Endodermal cell (in vitro differentiated cells): ENCODE data around the gene GIMAP5. TPM values are rescaled to one million over a fixed set of nuclear protein-coding genes. Genes with fewer than 3 reads are reported as not detected.

ENCODE experiments used
- DNase-seq: peaks from one replicate; pipeline ENCODE4 v3.0.0-alpha.2; 2017
- H3K27ac ChIP-seq: 2 replicates; pipeline ENCODE4 v1.5.1; 2013; ENCODE audit warnings: mild to moderate bottlenecking, low read depth, low read length, moderate library complexity
- H3K27me3 ChIP-seq: 2 replicates; pipeline ENCODE4 v1.6.1; 2013; ENCODE audit warnings: mild to moderate bottlenecking, low read length, moderate library complexity; ENCODE audit not compliant: insufficient read depth, control insufficient read depth, poor library complexity, severe bottlenecking
- H3K36me3 ChIP-seq: 2 replicates; pipeline ENCODE4 v1.7.0; 2013; ENCODE audit warnings: mild to moderate bottlenecking, low read length, moderate library complexity; ENCODE audit not compliant: control insufficient read depth, insufficient read depth
- H3K4me1 ChIP-seq: one replicate; pipeline ENCODE4 v1.7.0; 2013; ENCODE audit warnings: low read length; ENCODE audit not compliant: control insufficient read depth, insufficient read depth
- H3K4me3 ChIP-seq: 2 replicates; pipeline ENCODE4 v1.5.1; 2013; ENCODE audit warnings: mild to moderate bottlenecking, low read length, moderate library complexity
- H3K9ac ChIP-seq: 2 replicates; pipeline ENCODE4 v1.6.1; 2013; ENCODE audit warnings: mild to moderate bottlenecking, low read length, moderate library complexity; ENCODE audit not compliant: poor library complexity, severe bottlenecking; ENCODE audit errors: extremely low read depth
- H3K9me3 ChIP-seq: 2 replicates; pipeline ENCODE4 v1.6.1; 2013; ENCODE audit warnings: mild to moderate bottlenecking, low read length, moderate library complexity; ENCODE audit not compliant: control insufficient read depth
- H3K27ac Mint-ChIP-seq: 2 replicates; pipeline ENCODE4 v1.8.0; 2020; ENCODE audit warnings: mixed read lengths
- H3K27me3 Mint-ChIP-seq: 2 replicates; pipeline ENCODE4 v1.8.0; 2021; ENCODE audit warnings: mild to moderate bottlenecking, mixed read lengths; ENCODE audit not compliant: insufficient read depth
- H3K36me3 Mint-ChIP-seq: 2 replicates; pipeline ENCODE4 v1.8.0; 2020; ENCODE audit warnings: low read depth, mixed read lengths
- H3K4me1 Mint-ChIP-seq: 2 replicates; pipeline ENCODE4 v1.8.0; 2020; ENCODE audit warnings: mixed read lengths
- H3K4me3 Mint-ChIP-seq: 2 replicates; pipeline ENCODE4 v1.8.0; 2020; ENCODE audit warnings: mild to moderate bottlenecking, moderate library complexity, mixed read lengths
- H3K9me3 Mint-ChIP-seq: 2 replicates; pipeline ENCODE4 v1.8.0; 2020; ENCODE audit warnings: mild to moderate bottlenecking, mixed read lengths
- WGBS, 2 experiments: methylation state at CpG; one replicate each; pipeline versions ENCODE4 v1.1.5 to v1.1.7; 2013; ENCODE audit warnings: missing lambda C conversion rate in 2 of 2, mixed read lengths in 1 of 2; ENCODE audit not compliant: insufficient coverage in 1 of 2, insufficient read length in 1 of 2; 5-methylcytosine and 5-hydroxymethylcytosine counted together
- total RNA-seq, 2 donors: library from RNA; stranded (reverse); fragmentation: NEBNext Ultra II Directional in 1 of 2; extraction: Animal tissue kit (Norgen Biotek cat#: 25700) in 1 of 2; gene quantifications; 2 replicates in 1 of 2; 3 replicates in 1 of 2; pipeline ENCODE4 v1.2.1, GENCODE V29; 2021
- TF ChIP-seq, protein P1 (sequence below): fragments of 200-600 bp; sonication (generic); conservative IDR thresholded peaks from 2 replicates; pipeline ENCODE4 v1.5.0; 2021; ENCODE audit warnings: antibody characterized with exemption, mild to moderate bottlenecking

GIMAP5 gene
- total RNA-seq, 2 donors from 2014 or later = not detected

DNA sequence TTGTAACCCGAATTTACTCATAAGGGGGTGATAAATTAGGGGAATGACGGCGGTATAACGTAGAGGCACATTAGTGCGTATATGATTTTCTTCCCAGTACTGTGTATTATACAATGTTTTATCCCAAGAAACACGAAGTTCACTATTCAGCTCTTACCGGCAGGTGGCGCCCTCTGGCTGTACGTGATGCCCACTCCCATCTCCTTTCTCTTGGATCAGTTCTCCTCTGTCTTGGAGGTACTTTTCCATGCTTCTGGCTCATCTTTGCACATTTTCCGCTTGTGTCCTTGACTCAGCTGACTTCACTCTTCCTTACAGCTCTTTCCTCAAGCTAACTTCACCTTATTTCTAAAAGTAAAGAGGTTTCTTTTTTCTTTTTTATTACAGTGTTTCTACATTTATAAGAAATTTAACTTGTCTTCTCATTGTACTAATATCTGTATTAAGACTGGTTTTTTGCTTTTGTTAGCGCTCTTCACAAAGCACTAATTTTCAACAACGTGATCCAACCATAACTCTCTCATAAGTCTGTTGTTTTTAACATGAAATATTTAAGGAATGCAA is 41.6 kb downstream of the GIMAP5 start:
- Histone ChIP-seq H3K27me3 (peaks cover 14% of the 10 kb centered on the region), H3K36me3 (no peaks in the 10 kb centered on the region), H3K4me1 (no peaks in the 10 kb centered on the region), H3K9me3 (no peaks in the 10 kb centered on the region), H3K4me3 (no peak overlapping the region), H3K27ac (no peak overlapping the region), H3K9ac (no peak overlapping the region)
- no peaks in the 10 kb centered on the region for H3K4me1 Mint-ChIP-seq
- peaks cover 29% of the 10 kb centered on the region for H3K27me3 Mint-ChIP-seq
- 0 to 14% methylated on average over 3 to 12 of the region's 12 CpGs for WGBS, 2 experiments
- H3K36me3 Mint-ChIP-seq = no peaks in the 10 kb centered on the region
- H3K27ac Mint-ChIP-seq = no peak overlapping the region
- H3K4me3 Mint-ChIP-seq = no peak overlapping the region
- TF ChIP-seq, protein P1, sequence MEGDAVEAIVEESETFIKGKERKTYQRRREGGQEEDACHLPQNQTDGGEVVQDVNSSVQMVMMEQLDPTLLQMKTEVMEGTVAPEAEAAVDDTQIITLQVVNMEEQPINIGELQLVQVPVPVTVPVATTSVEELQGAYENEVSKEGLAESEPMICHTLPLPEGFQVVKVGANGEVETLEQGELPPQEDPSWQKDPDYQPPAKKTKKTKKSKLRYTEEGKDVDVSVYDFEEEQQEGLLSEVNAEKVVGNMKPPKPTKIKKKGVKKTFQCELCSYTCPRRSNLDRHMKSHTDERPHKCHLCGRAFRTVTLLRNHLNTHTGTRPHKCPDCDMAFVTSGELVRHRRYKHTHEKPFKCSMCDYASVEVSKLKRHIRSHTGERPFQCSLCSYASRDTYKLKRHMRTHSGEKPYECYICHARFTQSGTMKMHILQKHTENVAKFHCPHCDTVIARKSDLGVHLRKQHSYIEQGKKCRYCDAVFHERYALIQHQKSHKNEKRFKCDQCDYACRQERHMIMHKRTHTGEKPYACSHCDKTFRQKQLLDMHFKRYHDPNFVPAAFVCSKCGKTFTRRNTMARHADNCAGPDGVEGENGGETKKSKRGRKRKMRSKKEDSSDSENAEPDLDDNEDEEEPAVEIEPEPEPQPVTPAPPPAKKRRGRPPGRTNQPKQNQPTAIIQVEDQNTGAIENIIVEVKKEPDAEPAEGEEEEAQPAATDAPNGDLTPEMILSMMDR = peak; percentile 93
- peaks cover 4% of the 10 kb centered on the region for H3K9me3 Mint-ChIP-seq
- DNase-seq = peak; percentile 93

DNA sequence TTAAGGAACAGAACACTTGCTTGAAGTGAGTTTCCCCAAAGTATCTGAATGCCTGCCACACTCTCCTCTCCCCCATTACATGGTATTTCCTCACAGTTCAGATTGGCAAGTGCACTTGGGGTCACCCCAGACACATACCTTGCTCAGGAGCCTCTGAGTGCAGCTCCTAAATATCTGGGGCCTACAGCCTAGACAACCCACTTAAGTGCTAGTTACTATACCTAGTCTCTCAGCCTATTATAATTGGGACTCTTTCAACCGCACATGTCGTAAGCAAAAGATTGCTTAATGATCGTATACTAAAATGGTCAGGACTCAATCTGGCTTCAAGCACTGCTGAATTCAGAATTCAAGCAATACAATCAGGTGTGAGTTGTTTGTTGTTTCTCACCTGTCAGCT is 43.1 kb downstream of the GIMAP5 start:
- no peaks in the 10 kb centered on the region for H3K9me3 Mint-ChIP-seq
- H3K4me1 ChIP-seq = no peaks in the 10 kb centered on the region
- H3K27ac ChIP-seq = no peak overlapping the region
- no peak overlapping the region for H3K4me3 Mint-ChIP-seq
- peaks cover 35% of the 10 kb centered on the region for H3K27me3 Mint-ChIP-seq
- no peaks in the 10 kb centered on the region for H3K9me3 ChIP-seq
- no peak for DNase-seq
- H3K36me3 ChIP-seq = no peaks in the 10 kb centered on the region
- no peak overlapping the region for H3K4me3 ChIP-seq
- 60 to 62% methylated on average over 3 of the region's 3 CpGs for WGBS, 2 experiments
- no peaks in the 10 kb centered on the region for H3K4me1 Mint-ChIP-seq
- TF ChIP-seq, protein P1 = no peak
- no peak overlapping the region for H3K27ac Mint-ChIP-seq
- no peaks in the 10 kb centered on the region for H3K36me3 Mint-ChIP-seq
- H3K27me3 ChIP-seq = peaks cover 26% of the 10 kb centered on the region
- H3K9ac ChIP-seq = no peak overlapping the region

DNA sequence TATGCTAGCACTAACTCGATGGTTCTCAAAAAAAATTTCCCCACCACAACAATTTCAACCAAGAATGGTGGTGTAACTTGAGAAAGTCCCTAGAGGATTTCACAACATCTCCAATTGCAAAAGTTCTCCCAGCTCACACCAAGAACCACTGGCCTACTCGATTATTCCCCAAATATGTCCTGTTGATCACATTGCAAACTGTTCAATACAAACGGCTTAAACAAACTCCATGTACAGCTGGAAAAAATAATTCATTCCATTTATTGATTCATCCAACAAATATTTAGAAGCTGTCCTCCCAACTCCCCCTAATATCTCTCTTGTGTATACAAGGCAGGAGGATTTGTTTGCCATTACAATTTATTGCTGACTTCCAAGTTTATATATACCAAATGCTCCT is 43.9 kb downstream of the GIMAP5 start:
- TF ChIP-seq, protein P1 = no peak
- H3K9me3 ChIP-seq = no peaks in the 10 kb centered on the region
- Mint-ChIP-seq H3K36me3 (no peaks in the 10 kb centered on the region), H3K27me3 (peaks cover 42% of the 10 kb centered on the region), H3K4me3 (no peak overlapping the region), H3K27ac (no peak overlapping the region), H3K4me1 (no peaks in the 10 kb centered on the region), H3K9me3 (no peaks in the 10 kb centered on the region)
- DNase-seq = no peak
- 49 to 51% methylated on average over 3 of the region's 3 CpGs for WGBS, 2 experiments
- no peaks in the 10 kb centered on the region for H3K36me3 ChIP-seq
- no peak overlapping the region for H3K4me3 ChIP-seq
- peaks cover 26% of the 10 kb centered on the region for H3K27me3 ChIP-seq
- no peaks in the 10 kb centered on the region for H3K4me1 ChIP-seq
- no peak overlapping the region for H3K9ac ChIP-seq
- no peak overlapping the region for H3K27ac ChIP-seq
